Measurements from ENCODE around the gene CIB2.

Gene CIB2

DNA sequence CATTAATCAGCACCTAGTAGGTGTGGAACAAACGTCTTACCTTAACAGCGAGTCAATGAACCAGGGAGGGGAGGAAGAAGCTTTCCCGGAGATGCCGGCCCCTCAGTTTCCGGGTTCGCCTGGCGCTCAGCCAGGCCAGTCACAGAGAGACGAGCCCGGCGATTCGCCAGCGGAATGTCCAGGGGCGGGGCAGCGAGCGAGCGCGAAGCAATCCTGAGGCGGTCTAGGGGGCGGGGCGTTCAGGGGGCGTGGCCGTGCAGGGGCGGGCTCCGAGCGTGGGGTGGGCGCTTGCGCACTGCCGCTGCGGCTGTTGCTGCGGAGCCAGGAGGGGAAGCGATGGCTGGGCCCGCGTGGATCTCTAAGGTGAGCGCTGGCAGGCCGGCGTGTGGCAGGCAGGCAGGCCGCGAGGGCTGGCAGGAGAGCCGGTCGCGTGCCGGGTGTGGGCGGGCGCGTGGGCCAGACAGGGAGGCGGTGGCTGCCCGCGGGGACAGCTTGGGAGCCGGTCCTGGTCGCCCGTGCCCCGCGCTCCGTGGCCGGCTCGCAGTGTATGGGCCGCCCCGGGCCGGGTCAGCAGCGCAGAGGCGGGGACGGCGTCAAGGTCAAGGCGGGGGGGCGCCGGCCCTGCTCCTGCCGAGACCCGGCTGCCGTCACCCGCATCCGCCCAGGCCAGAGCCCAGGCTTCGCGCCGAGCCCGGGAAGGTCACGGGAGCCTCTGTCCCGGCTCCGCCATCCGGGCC is 18.0 kb upstream of the CIB2 start, which contains the start of gene IDH3A:
Gene IDH3A, plus strand, starts transcription at position 295 of the 737 bp plus-strand sequence. Its CDS starts 42 bp downstream, at position 337.
- DNase-seq (ENCODE audit: low read depth in 3 of 3): peak; percentile 100

DNA sequence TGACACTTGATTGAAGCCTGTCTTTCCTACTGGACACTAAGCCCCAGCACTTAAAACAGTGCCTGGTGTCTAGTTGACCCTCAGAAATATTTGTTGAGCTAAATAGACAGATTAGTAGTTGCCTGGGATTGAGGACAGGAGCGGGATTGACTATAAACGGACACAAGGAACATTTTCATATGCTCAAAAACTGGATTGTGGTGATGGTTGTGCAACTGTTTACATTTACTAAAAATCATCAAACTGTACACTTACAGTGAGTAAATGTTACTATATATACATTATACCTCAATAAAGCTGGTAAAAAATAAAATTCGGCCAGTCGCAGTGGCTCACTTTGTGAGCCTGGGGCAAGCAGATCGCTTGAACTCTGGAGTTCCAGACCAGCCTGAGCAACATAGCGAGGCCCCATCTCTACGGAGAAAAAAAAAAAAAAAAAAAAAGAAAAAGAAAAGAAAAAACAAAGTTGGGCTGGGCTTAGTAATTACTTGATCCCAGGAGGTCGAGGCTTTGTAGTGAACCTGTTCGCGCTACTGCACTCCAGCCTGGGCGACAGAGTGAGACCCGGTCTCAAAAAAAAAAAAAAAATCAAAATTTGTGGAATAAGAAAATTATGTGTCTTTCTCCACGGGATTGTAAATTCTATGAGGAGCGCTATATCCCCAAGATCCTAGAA is 17.3 kb upstream of the CIB2 start:
- DNase-seq (ENCODE audit: low read depth in 3 of 3): no peak

DNA sequence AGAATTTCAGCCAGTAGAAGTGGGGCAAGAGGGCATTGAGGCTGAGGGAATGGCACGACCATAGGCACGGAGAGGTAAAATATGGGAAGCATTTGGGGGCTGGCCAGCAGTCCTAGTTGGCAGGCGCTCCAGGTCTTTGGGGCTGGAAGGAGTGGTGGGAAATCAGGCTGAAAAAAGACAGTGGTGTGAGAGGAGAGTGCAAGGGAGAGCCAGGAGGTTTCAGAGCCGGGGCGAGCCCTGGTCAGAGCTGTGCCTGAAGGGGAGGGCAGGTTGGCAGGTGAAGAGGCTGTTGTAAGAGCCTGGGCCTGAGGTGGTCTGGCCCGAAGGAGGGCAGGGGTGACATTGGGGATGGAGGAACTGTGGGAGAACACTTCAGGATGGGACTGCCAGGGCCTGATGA is 16.3 kb upstream of the CIB2 start:
- no peak for DNase-seq (ENCODE audit: low read depth in 3 of 3)

DNA sequence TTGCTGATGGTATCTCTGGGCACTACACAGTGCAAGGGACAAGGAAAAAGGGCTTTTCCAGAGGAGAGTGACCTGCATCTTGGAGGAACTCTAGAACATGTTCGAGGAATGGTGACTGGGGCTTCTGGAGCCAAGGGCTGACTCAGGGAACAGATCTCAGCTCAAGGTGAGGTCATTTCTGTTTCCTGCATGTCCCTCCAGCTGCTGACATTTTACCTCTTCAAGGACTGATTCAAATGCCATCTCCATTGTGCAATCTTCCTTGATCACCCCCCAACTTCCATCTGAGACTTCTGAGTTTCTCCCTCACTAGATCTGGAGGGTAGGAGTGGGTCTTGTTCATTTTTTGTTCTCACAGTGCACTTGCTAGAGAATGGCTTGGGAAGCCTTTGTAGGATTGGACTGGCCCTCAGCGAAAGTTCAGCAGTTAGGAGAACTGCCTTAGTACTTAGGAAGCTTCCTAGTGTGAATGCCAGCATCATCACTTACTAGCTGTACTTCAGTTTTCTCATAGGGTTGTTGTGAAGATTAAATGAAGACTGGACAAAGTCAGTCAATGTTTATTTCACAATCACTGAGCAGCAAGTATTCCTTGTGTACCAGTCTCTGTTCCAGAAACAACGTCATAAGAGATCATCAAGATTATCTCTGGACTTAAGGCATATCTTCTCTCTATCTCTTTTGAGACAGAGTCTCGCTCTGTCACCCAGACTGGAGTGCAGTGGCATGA is 15.3 kb upstream of the CIB2 start:
- DNase-seq (ENCODE audit: low read depth in 3 of 3): no peak

DNA sequence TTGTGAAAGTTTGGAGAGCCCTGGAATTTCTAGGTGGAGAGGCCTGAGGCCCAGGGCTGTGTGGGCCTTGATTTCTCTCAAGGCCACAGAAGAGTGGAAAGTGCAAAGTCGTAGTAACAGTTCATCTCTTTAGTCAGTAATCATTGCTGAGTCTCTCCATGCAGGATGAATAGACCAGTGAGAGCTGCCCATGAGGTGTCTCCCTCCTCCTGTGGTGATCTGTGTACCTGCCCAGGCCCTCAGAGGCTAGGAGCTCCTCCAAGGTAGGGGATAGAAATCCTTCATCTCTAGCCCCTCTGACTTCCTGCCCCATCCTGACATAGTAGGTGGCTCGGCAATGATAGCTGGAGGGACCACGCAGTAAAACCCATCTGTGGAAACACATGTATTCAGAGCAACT is 11.1 kb upstream of the CIB2 start:
- no peak for DNase-seq (ENCODE audit: low read depth in 3 of 3)

DNA sequence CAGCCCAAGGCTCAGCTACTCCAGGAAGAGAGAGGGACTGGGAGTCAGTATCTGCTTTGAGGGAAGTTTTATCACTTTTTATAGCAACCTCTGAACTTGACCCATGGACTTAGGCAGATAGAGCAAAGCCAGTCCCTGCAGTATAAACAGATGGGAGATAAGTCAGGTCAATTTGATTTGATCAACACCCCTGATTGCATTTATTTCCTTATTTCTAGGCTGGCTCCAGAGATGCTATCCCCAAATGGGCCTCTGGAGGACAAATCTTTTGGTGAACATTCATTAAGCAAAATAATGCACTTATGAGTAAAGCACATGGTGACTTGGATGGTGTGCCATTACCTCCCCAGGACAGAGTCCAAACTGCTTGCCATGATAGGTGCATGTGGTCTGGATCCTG is 9.0 kb upstream of the CIB2 start:
- no peak for DNase-seq (ENCODE audit: low read depth in 3 of 3)

DNA sequence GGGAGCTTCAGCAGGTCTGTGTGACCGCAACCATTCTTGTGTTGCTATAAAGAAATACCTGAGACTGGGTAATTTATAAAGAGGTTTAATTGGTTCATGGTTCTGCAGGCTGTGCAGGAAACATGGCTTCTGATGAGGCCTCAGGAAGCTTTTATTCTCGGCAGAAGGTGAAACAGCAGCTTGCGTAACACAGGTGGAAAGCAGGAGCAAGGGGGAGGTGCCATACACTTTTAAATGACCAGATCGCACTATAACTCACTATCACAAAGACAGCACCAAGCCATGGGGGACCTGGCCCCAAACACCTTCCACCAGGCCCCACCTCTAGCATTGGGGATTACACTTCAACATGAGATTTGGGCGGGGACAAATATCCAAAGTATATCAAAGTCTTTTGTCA is 8.3 kb upstream of the CIB2 start:
- no peak for DNase-seq (ENCODE audit: low read depth in 3 of 3)

DNA sequence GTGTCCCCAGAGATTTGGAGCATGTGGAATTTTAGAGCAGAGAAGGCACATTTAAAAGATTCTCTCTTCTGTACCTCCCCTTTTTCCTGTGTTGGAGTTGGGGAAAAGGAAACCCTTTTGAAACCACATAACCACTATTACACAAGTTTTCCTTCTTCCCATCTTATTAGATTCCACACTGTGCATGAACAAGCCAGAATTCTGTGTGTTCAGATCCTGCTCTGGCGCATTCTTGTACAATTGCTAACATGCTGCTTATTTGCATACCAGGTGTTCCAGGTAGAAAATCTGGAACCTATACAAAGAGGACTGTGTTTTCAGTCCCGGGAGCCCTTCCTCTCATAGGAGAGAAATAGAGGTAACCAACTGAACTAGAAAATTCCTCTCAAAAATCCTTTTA is 2.6 kb upstream of the CIB2 start:
- DNase-seq (ENCODE audit: low read depth in 3 of 3): no peak

DNA sequence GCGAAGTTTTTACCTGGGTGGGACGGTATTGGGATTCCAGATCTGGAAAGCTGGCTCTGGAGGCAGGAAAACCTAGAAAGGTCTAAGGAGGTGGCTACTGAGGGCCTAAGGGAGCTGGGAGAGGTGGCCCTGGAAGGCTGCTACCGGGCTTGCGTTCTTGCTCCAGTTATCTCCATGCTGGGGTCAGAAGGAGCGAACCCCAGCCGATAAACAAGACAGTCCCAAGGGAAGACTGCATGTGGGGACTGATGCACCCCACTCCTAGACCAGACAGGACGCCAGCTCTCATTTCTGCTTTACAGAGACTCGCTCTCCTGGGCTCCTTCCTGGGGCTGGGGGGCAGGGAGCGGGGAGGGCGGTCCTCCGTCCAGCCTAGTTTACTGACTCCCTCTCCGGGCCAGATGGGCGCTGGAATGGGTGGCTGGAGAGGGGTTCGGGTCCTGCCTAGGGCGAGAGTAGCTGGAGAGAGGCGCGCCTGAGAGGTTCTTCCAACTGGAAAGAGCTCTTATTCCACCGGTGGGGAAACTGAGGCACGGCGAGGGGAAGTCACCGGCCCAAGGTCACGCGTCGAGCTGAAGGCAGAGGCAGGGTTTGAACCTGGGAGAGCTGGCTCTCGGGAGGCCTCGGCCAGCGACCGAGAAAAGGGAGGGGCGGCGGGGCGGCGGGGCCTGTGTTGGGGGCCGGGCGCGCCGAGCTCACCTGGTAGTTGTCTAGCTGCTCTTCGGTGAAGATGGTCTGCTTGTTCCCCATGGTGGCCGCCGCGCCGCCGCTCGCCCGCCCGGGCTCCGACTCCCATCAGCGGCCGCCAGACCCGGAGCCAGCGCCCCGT is 565 bp downstream of the CIB2 start:
- DNase-seq (ENCODE audit: low read depth in 3 of 3): peak in 1 of 3 experiments; percentile 40

DNA sequence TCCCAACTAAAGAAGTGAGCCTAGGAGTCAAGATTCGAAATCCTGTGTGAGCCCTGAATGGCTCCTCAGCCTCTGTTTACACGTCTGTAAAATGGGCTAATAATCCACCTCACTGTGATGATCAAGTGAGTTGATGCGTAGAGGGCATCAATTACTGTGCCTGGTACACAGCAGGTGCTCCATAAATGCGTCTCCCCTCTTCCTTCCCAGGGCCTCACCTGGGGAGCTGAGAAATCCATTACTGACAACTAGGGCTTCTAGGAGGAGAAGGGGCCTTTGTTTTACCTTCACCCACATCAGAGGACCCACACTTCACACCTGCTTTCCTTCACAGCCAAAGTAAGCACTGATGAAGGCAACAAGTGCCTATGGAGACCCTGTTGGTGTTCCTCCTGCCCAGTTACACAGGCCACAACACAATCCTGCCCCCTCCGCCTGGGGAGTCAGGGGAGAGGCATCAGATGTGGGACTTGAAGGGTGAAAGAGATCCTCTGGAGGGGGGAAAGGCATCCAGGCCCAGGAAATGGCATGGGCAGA is 1.4 kb downstream of the CIB2 start:
- DNase-seq (ENCODE audit: low read depth in 3 of 3): no peak

DNA sequence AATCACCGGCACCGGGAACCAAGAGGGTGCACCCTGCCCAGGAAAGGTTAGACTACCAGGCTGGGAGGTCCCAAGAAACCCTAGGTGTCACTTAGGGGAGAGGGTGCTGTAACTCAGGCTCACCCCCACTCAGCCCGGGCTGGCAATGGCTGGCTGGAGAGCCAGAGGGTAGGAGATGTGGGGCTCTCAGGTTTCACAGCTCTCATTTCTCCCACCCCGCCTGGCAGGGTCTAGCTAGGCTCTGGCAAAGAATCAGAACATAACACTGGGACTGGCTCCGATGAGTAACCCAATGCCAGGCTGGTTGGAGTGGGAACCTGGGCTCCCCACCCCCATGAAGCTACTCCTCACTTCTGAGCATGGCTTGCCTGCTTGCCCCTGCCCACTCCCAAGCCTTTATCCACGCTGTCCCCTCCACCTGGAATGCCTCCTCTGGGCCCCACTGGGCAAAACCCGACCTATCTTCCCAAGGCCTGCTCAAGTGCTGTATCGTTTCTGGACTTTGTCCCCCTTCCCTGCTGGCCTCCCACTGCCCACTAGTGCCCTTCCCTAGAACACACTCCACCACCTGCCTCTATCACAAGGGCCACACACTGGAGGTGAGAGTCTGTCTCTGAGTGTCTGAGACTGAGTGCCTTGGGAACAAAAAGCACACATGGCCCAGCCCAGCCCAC is 2.0 kb downstream of the CIB2 start:
- no peak for DNase-seq (ENCODE audit: low read depth in 3 of 3)

DNA sequence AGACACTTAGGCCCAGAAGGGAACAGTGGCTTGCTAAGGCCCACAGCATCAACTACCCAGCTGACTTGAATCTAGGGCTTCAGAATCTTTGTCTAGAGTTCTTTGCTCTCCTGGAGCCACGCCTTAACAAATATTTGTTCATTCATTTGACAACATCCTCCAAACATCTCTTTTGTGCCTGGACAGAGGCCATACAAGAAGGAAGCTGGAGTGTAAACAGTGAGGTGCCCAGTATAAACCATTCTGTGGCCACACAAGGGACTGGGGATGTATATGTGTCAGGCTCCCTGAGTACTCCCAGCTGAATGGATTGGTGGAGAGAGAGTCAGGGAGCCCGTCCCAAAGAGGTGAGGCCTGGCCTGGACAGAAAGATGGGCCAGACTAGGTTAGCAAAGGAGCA is 3.4 kb downstream of the CIB2 start:
- DNase-seq (ENCODE audit: low read depth in 3 of 3): no peak

DNA sequence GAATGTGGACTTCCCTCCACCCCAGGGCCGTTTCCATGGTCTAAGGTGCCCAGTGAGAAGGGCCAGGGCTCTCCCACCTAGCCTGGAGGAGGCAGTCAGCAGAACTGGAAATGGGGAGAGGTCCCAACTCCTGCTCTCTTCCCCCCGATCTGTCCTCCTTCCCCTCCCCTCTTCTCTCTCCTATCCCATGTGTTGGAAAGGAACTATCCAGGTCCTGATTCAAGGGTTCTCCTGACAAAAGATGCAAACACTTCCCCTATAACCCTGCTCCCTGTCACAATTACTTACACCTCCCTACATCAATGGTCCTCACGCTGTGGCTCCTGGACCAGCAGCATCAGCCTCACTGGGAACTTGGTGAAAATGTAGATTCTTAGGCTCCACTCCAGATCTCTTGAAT is 6.0 kb downstream of the CIB2 start:
- no peak for DNase-seq (ENCODE audit: low read depth in 3 of 3)

DNA sequence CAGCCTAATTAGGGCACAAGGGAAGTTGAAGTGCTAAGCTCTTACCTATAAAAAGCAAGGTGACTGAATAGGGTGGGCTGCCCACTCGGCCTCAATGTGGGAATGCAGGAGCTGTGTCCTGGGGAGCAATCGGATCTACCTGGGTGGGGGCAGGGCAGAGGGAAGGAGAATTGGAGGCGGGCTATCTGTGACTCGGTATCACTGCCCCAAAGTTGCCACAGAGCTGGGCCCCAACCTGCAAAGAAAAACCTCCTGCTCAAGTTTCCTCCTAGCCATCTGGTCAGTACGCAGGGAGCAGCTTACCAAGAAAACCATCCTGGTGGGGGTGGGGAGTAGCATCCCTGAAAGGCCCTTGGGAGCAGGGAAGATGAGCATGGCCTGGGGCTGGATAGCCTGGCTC is 10.7 kb downstream of the CIB2 start:
- no peak for DNase-seq (ENCODE audit: low read depth in 3 of 3)

DNA sequence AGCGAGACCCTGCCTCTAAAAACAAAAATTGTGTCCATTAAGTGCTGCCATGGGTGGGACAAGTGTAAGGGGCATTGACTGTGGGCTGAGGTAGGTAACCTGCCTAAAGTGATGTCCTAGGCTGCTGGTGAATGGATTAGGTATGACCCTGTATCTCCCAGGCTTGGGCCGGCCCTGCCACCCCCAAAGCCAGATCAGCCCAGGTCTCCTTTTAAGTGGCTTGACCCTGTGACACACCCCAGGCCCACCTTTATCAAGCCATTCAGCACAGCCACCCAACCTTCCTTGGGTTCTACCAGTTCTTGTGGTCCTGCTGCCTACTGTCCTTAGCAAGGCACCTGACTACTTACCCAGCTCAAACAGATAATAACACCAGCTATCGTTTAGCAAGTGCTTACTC is 18.7 kb downstream of the CIB2 start:
- no peak for DNase-seq (ENCODE audit: low read depth in 3 of 3)

DNA sequence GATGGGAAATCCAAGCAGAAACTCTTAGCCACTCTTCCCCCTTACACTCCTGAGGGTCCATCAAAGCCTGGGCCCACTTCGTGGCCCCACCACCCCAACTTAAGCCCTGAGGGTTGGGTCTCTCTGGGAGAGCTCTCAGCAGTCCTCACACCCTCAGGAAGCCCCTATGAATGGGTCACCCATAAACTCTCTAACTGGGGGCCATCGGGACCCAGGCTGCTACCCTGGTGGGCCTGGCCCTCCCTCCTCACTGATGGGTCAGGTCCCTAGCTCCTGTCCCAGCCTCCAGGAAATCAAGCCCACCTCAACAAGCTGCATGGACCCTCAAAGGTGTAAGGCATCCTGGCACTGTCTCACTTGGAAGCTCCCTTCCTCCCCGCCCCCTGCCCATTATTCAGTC is 19.5 kb downstream of the CIB2 start:
- DNase-seq (ENCODE audit: low read depth in 3 of 3): no peak

DNA sequence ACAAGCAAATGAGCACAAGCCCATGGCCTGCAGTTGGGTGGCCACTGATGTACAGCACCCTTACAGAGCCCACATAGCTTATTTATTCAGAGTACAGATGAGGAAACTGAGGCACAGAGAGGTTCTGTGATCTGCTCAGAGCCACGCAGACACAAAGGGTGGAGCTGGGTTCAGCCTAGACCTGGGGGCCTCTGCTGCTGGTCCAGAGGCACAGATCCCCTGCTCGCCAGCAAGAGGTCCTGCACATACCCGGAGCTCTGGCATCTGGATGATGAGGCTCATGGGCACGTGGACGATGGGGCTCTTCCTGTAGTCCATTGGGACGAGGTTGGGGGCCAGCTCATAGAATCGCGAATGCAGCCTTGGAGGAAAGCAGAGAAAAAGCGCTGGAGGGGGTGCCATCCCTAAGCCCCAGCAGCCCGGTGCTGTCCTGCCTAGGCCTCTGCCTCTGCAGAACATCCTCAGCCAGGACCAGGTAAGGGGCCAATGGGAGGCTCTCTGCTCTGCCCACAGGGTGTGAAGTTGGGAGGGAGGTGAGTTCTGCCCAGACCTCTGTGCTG is 20.2 kb downstream of the CIB2 start:
- DNase-seq (ENCODE audit: low read depth in 3 of 3): no peak

DNA sequence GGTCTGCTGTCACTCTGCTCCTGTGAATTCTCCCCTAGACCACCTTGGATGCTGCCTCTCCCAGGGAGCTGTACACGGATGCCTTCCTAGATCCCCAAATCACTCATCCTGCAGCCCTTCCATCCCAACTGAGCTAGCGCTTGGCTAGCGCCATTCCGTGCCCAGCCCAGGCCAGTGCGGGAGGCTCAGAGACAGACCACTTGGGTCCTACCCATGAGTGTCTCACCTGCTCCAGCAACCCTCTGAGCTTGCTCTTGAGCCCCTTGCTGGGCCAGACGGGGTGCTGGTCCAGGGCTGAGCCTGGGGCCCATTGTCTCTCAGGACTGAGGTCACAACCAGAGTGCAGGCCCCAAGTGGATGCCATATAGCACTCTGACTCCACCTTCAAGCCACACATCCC is 21.1 kb downstream of the CIB2 start:
- DNase-seq (ENCODE audit: low read depth in 3 of 3): no peak

DNA sequence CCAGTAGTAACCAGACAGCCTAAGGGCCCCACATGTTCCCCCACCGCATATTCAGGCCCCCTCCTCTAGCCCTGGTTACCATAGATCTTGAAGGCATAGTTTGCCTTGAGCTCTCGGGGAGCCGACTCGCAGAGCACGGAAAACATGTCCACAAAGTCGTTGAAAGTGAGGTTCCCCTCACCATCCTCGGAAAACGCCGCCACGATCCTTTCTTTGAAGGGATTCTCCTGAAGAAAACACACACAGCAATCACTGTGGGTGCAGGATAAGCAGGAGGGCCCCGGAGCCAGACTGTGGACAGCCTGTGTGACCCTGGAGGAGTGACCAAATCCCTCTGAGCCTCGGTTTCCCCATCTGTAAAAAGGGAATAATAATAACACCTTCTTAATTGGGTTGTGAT is 22.1 kb downstream of the CIB2 start:
- DNase-seq (ENCODE audit: low read depth in 3 of 3): no peak

DNA sequence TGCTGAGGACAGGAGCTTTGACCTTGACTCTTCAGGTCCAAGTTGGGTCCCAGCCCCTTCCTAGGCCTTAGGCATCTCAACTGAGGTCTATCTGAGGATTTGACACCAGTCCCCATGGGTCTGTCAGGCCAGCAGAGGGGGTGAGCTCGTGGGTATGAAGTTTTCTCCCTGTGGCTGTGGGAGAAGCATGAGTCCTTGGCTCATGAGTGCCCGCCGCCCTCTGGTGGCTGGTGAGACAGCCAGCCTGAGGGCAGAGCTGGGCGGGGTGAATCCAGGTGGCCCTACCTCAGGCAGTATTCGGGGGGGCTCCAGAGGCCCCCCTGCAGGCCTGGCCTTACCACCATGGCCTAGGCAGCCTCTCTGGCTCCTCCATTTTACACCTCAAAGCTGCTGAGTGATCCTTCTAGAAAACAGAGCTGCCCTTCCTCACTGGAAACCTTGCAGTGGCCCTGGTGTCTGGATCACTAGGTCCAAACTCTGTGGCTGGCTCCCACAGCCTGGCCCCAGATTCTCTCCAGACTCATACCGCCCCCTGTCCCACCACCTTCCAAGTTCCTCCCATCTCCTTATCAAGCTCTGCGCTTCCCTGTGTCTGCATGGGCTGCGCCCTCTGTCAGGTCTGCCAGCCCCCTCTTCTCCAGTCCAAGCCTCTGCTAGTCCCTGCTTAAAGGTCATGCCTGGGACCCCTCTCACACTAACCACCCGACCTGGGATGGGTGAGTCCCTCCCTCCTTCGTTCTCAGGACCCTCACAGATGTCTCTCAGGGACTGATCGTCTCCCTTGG is 22.8 kb downstream of the CIB2 start:
- peak; percentile 69 to 80 (median 70) for DNase-seq (ENCODE audit: low read depth in 3 of 3)
